IgD-negative memory B cell (primary cell): ENCODE results near the gene PDGFD. TPM values are rescaled to one million over a fixed set of nuclear protein-coding genes. Genes with fewer than 3 reads are reported as not detected.

Source experiments
- H3K27ac Mint-ChIP-seq, 3 donors: one replicate each; pipeline ENCODE4 v1.8.0; 2020 to 2022; ENCODE audit warnings: mild to moderate bottlenecking in 3 of 3, mixed read lengths in 3 of 3, moderate library complexity in 1 of 3
- H3K27me3 Mint-ChIP-seq: one replicate; pipeline ENCODE4 v1.8.0; 2021; ENCODE audit warnings: mixed read lengths
- H3K36me3 Mint-ChIP-seq: one replicate; pipeline ENCODE4 v1.8.0; 2020; ENCODE audit warnings: mild to moderate bottlenecking, mixed read lengths
- H3K4me1 Mint-ChIP-seq, 3 donors: one replicate each; pipeline ENCODE4 v1.8.0; 2020 to 2022; ENCODE audit warnings: mixed read lengths in 3 of 3, mild to moderate bottlenecking in 1 of 3
- H3K4me3 Mint-ChIP-seq, 4 donors: one replicate each; pipeline ENCODE4 v1.8.0; 2020 to 2022; ENCODE audit warnings: mild to moderate bottlenecking in 4 of 4, mixed read lengths in 4 of 4, moderate library complexity in 3 of 4
- H3K9me3 Mint-ChIP-seq, 3 donors: one replicate each; pipeline ENCODE4 v1.8.0; 2020 to 2021; ENCODE audit warnings: mixed read lengths in 3 of 3, mild to moderate bottlenecking in 1 of 3
- polyA plus RNA-seq: library from polyadenylated mRNA; unstranded; fragments of 300-500 nt; fragmentation: Illumina TruSeq; gene quantifications from one replicate; pipeline ENCODE4 v1.2.3, GENCODE V29; 2021

PDGFD gene
- polyA plus RNA-seq, 1 donor from 2014 or later: 2.3 TPM

DNA sequence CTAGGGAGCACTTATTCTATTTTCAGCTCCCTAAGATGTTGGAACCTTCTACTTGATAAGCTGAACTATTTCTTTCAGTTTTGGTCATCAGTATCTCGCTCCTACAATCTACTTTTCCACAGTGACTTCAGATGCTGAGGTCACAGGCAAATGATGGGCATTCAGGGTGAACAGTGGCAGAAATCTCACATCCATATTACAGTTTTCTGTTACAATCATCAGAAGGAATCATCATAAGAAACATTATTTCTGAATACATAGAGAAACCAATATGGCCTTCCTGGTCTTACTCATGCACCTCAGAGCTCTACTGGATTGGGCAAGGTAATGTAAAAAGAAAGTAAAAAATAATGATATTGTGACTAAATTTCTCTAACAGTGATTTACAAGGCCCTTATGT, 166.9 kb downstream of the PDGFD start:
- Mint-ChIP-seq H3K27ac (no peak overlapping the region), H3K9me3 (no peaks in the 10 kb centered on the region), H3K4me3 (no peak overlapping the region), H3K4me1 (peaks cover 0 to 1% (median 0%) of the 10 kb centered on the region in 3 donors), H3K36me3 (no peaks in the 10 kb centered on the region), H3K27me3 (no peaks in the 10 kb centered on the region)

- Mint-ChIP-seq H3K36me3 (no peaks in the 10 kb centered on the region), H3K4me1 (peaks cover 0 to 1% (median 0%) of the 10 kb centered on the region in 3 donors), H3K9me3 (no peaks in the 10 kb centered on the region), H3K27me3 (no peaks in the 10 kb centered on the region), H3K4me3 (no peak overlapping the region), H3K27ac (no peak overlapping the region)
These were observed 168.1 kb downstream of the PDGFD start for GRCh38 chr11:103995896-103996295.

DNA sequence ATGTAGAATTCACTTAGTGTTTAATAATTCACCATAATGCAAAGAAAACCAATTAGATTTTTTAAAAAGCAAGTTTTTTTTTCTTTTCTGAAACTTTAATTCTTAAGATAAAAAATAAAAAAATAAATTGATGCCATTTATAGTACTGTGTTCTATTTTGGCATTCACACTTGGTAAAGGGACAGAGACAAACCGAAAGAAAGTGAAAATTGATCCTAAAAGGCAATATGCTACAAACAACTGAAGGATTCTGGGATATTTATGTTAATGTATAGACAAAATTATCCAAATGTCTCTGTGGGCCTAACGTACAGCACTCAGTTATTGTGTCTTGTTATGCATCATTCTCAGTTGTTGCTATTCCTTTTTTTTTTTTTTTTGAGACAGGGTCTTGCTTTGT, 169.4 kb downstream of the PDGFD start:
- H3K4me3 Mint-ChIP-seq: no peak overlapping the region
- H3K27ac Mint-ChIP-seq: no peak overlapping the region
- peaks cover 0 to 1% (median 0%) of the 10 kb centered on the region in 3 donors for H3K4me1 Mint-ChIP-seq
- no peaks in the 10 kb centered on the region for H3K36me3 Mint-ChIP-seq
- H3K9me3 Mint-ChIP-seq: no peaks in the 10 kb centered on the region
- no peaks in the 10 kb centered on the region for H3K27me3 Mint-ChIP-seq

- Mint-ChIP-seq H3K4me1 (peaks cover 0 to 1% (median 0%) of the 10 kb centered on the region in 3 donors), H3K27ac (no peak overlapping the region), H3K27me3 (no peaks in the 10 kb centered on the region), H3K9me3 (no peaks in the 10 kb centered on the region), H3K4me3 (no peak overlapping the region), H3K36me3 (no peaks in the 10 kb centered on the region)
These were observed 169.9 kb downstream of the PDGFD start for GRCh38 chr11:103994094-103994493.

- Mint-ChIP-seq H3K27me3 (no peaks in the 10 kb centered on the region), H3K9me3 (no peaks in the 10 kb centered on the region), H3K27ac (no peak overlapping the region), H3K4me3 (no peak overlapping the region), H3K36me3 (no peaks in the 10 kb centered on the region), H3K4me1 (peaks cover 0 to 1% (median 0%) of the 10 kb centered on the region in 3 donors)
These were observed 170.4 kb downstream of the PDGFD start for GRCh38 chr11:103993507-103993906.

- Mint-ChIP-seq H3K4me1 (no peaks in the 10 kb centered on the region), H3K27ac (no peak overlapping the region), H3K4me3 (no peak overlapping the region), H3K36me3 (peaks cover 2% of the 10 kb centered on the region), H3K9me3 (peaks cover 0 to 5% (median 0%) of the 10 kb centered on the region in 3 donors), H3K27me3 (no peaks in the 10 kb centered on the region)
These were observed 175.4 kb downstream of the PDGFD start for GRCh38 chr11:103988595-103988969.

DNA sequence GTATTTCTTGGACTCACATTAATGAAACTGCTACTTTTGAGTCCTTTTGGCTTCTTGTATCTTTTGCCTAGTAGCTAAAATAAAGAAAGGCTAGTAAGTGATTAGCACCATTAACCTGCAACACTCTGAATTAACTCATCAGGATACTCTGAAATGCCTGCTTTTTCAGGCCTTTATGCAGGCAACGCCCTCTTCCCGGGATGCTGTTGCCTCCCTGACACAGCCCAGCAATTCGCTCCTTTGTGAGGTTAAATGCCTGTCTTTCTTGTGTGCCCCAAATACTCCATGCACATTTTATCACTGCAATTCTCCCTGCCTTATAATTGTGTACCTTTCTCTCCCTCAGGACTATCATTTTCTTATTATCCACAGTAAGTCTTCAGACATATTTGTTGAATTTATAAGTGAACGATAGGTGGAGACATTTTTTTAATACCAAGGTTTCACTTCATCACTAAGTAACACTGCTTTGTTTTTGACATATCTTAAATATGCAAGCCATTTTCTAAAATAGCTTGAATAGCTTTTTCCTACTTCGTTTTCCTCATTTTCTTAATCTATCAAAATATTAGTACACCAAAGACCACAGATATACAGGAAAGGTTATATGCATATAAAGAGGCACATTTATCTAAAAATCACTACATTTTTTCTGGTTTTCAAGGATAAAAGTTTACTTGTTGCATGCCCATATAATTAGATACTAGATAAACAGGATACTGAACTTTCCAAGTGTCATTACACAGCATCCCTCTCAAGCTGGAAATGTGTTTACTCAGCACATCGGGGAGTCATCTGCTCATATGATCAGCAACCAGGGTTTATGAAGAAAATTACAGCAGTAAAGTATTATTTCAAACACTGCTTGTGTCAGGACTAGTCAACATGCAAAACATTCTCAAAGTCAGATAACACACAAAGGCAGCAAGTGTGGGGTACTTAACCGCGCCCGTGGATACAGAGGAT, 176.0 kb downstream of the PDGFD start:
- peaks cover 2% of the 10 kb centered on the region for H3K36me3 Mint-ChIP-seq
- H3K9me3 Mint-ChIP-seq: peaks cover 0 to 6% (median 0%) of the 10 kb centered on the region in 3 donors
- no peaks in the 10 kb centered on the region for H3K4me1 Mint-ChIP-seq
- H3K27me3 Mint-ChIP-seq: no peaks in the 10 kb centered on the region
- no peak overlapping the region for H3K27ac Mint-ChIP-seq
- no peak overlapping the region for H3K4me3 Mint-ChIP-seq

GRCh38 chr11:103985041-103985440, 178.9 kb downstream of the PDGFD start:
- H3K4me1 Mint-ChIP-seq: no peaks in the 10 kb centered on the region
- H3K27me3 Mint-ChIP-seq: no peaks in the 10 kb centered on the region
- peaks cover 2% of the 10 kb centered on the region for H3K36me3 Mint-ChIP-seq
- H3K4me3 Mint-ChIP-seq: no peak overlapping the region
- peaks cover 0 to 6% (median 0%) of the 10 kb centered on the region in 3 donors for H3K9me3 Mint-ChIP-seq
- no peak overlapping the region for H3K27ac Mint-ChIP-seq

GRCh38 chr11:103980108-103980507, 183.8 kb downstream of the PDGFD start:
- Mint-ChIP-seq H3K27ac (no peak overlapping the region), H3K36me3 (no peaks in the 10 kb centered on the region), H3K27me3 (no peaks in the 10 kb centered on the region), H3K4me3 (no peak overlapping the region), H3K9me3 (peaks cover 0 to 6% (median 0%) of the 10 kb centered on the region in 3 donors), H3K4me1 (no peaks in the 10 kb centered on the region)

- Mint-ChIP-seq H3K4me1 (no peaks in the 10 kb centered on the region), H3K27ac (no peak overlapping the region), H3K36me3 (no peaks in the 10 kb centered on the region), H3K4me3 (no peak overlapping the region), H3K27me3 (no peaks in the 10 kb centered on the region), H3K9me3 (peaks cover 0 to 3% (median 0%) of the 10 kb centered on the region in 3 donors)
These were observed 185.0 kb downstream of the PDGFD start for GRCh38 chr11:103978616-103979595.

DNA sequence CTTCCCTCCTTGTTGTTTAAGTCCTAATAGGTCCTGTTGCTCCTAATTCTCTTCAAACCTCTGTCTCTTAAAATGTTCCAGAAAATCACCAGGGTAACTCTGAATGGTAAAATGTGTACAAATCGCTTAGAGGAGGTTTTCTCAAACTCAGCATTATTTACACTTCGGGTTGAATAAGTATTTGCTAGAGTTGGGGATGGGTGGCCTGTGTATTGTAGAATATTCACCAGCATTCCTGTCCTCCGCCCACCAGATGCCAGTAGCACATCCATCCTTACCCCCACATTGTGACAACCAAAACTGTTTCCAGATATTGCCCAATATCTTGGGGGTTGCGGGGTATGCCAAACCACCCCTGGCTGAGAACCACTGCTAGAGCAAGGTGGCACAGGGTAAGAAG, 191.9 kb downstream of the PDGFD start:
- H3K27me3 Mint-ChIP-seq: peaks cover 2% of the 10 kb centered on the region

GRCh38 chr11:103970701-103971249, 193.2 kb downstream of the PDGFD start:
- H3K27ac Mint-ChIP-seq: no peak overlapping the region

More for the DNA sequence above, 191.9 kb downstream of the PDGFD start:
- Mint-ChIP-seq H3K4me3 (no peak overlapping the region), H3K27ac (no peak overlapping the region), H3K4me1 (no peaks in the 10 kb centered on the region), H3K36me3 (peaks cover 4% of the 10 kb centered on the region), H3K9me3 (no peaks in the 10 kb centered on the region)

GRCh38 chr11:103968685-103969084, 195.3 kb downstream of the PDGFD start:
- Mint-ChIP-seq H3K4me3 (no peak overlapping the region), H3K4me1 (no peaks in the 10 kb centered on the region), H3K27me3 (peaks cover 2% of the 10 kb centered on the region), H3K9me3 (no peaks in the 10 kb centered on the region), H3K27ac (no peak overlapping the region), H3K36me3 (peaks cover 4% of the 10 kb centered on the region)

More at GRCh38 chr11:103970701-103971249, 193.2 kb downstream of the PDGFD start:
- peaks cover 2% of the 10 kb centered on the region for H3K27me3 Mint-ChIP-seq
- H3K4me1 Mint-ChIP-seq: no peaks in the 10 kb centered on the region
- H3K4me3 Mint-ChIP-seq: no peak overlapping the region
- no peaks in the 10 kb centered on the region for H3K9me3 Mint-ChIP-seq
- H3K36me3 Mint-ChIP-seq: peaks cover 4% of the 10 kb centered on the region

DNA sequence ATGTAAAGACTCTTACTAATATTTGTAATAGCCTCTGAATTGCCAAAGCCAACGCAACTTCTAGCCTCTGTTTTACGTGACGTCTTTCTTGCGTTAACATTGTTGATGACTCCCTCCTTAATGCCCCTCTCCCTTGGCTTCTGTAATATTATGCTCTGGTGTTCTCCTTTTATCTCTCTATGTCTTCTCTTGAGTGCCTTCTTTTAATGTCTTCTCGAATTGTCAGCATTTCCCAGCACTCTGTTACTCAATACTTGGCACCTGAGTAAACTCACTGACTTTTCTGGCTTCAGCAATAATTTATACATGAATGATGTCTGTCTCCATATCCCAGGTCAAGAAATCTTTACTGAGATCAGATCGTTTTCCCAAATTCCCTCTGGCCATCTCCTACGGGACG, 196.0 kb downstream of the PDGFD start:
- Mint-ChIP-seq H3K36me3 (peaks cover 4% of the 10 kb centered on the region), H3K27me3 (peaks cover 2% of the 10 kb centered on the region), H3K9me3 (no peaks in the 10 kb centered on the region), H3K4me1 (no peaks in the 10 kb centered on the region), H3K4me3 (no peak overlapping the region), H3K27ac (no peak overlapping the region)

DNA sequence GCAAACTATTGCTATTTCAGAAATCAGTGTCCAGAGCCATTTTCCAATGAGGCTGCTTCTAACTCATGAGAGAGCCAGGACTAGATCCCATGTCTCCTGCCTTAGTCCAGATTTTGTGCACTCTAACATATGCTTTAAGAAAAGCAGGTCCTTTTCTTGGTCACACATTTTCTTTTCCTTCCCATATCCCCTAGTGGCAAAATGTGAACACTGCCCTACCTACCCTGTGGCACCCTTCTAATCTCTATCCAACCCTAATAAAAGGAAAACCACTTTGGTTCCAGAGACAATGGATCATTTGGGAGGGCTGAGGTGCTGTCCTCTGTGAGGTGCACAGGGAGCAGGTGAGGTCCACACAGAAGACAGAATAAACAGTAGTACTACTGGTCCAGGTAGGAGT, 199.6 kb downstream of the PDGFD start:
- Mint-ChIP-seq H3K36me3 (peaks cover 4% of the 10 kb centered on the region), H3K27ac (no peak overlapping the region), H3K9me3 (no peaks in the 10 kb centered on the region), H3K4me1 (peaks cover 2 to 5% (median 5%) of the 10 kb centered on the region in 3 donors), H3K4me3 (no peak overlapping the region), H3K27me3 (no peaks in the 10 kb centered on the region)
